ENCODE data around the gene AGAP5. TPM values are rescaled to one million over a fixed set of nuclear protein-coding genes. Genes with fewer than 3 reads are reported as not detected.

AGAP5 gene
- total and polyA plus RNA-seq, 9 of the 15 experiments (the other 6 are each of a cell fraction or from before 2014, with no cell fraction given), result 0.32 to 7.5 (median 5.3) TPM

GRCh38 chr10:73731588-73732375 is 33.9 kb upstream of the AGAP5 start:
- POLR2A ChIA-PET, result interaction anchor here (0.6 to 7.0 kb wide), 7 partner anchors 11 to 195 kb away, joined by 3 to 118 read pairs (median 4); partner anchors contain the start of gene SEC24C
- no TSS peak for BruUV-seq (replicated peaks)
- H3K27me3 ChIP-seq (ENCODE audit: control insufficient read depth in 2 of 2, insufficient read depth in 2 of 2, low read length in 2 of 2), result no peaks in the 10 kb centered on the region
- in situ Hi-C loops (cut with MboI) (no loop called here), intact Hi-C loops (cut with micrococcal nuclease) (no loop called here)
- H3K4me1 ChIP-seq (replicated peaks in 1 of 2; ENCODE audit: control insufficient read depth in 2 of 2, insufficient read depth in 2 of 2, low read length in 2 of 2), result peaks cover 0 to 22% of the 10 kb centered on the region in 2 experiments; a peak in 3 of 5 replicates
- TF ChIP-seq EHMT2 (IDR thresholded peaks at IDR 0.05) (no peak), TBP (optimal IDR thresholded peaks at IDR 0.05; ENCODE audit: low read depth, low read length) (no peak), ZNF232 (CRISPR knock-in tag; IDR thresholded peaks at IDR 0.05) (no peak), XRCC3 (IDR thresholded peaks at IDR 0.05) (no peak), ZNF134 (CRISPR knock-in tag; conservative IDR thresholded peaks at IDR 0.05) (no peak), FOXJ2 (tag; IDR thresholded peaks at IDR 0.05) (no peak), HMGN3 (IDR thresholded peaks at IDR 0.05; ENCODE audit: borderline replicate concordance, extremely low read depth, insufficient read length, low read depth, low read length) (peak; percentile 17), RB1 (IDR thresholded peaks at IDR 0.05; ENCODE audit: low read depth) (no peak), ZEB2 (IDR thresholded peaks at IDR 0.05) (no peak), NCOA1 (IDR thresholded peaks at IDR 0.05; ENCODE audit: low read depth) (no peak), ETV5 (CRISPR knock-in tag; IDR thresholded peaks at IDR 0.05; ENCODE audit: low read depth) (no peak), RBFOX2 (IDR thresholded peaks at IDR 0.05; ENCODE audit: low read depth, low read length) (peak; percentile 63), SAFB (IDR thresholded peaks at IDR 0.05; ENCODE audit: borderline replicate concordance, low read depth, low read length) (no peak), CBX1 (IDR thresholded peaks at IDR 0.05; ENCODE audit: low read depth) (no peak), POLR2G (IDR thresholded peaks at IDR 0.05; ENCODE audit: low read depth, low read length) (peak; percentile 70)
- H3K36me3 ChIP-seq (ENCODE audit: control insufficient read depth, insufficient read depth, low read length), result peaks cover 48% of the 10 kb centered on the region
- CTCF ChIA-PET (ENCODE audit: low intra/inter-chr PET ratio), result no interaction called here
- 91% methylated on average over 36 of the region's 42 CpGs for WGBS (ENCODE audit: insufficient coverage, low coverage, missing lambda C conversion rate)
- DNase-seq (ENCODE audit: extremely low read depth in 1 of 4, low spot score in 3 of 4) (no peak), FAIRE-seq (no peak), ATAC-seq (no peak)
- peaks cover 40% of the 10 kb centered on the region for H3K79me2 ChIP-seq (ENCODE audit: control insufficient read depth, insufficient read depth, low read length)
- H2AFZ ChIP-seq (ENCODE audit: low read depth, low read length), result no peak overlapping the region
- no peaks in the 10 kb centered on the region for H4K20me1 ChIP-seq (replicated peaks; ENCODE audit: control insufficient read depth, insufficient read depth, low read length)
- no peaks in the 10 kb centered on the region for H3K9me1 ChIP-seq (ENCODE audit: control insufficient read depth, insufficient read depth, low read length)
- peak overlapping the region; percentile 96; the same call in 1 of the 2 replicates for H3K4me3 ChIP-seq
- H3K4me2 ChIP-seq (ENCODE audit: insufficient read depth, low read length), result no peak overlapping the region; the same call in 1 of the 2 replicates
- no peak overlapping the region for H3K27ac ChIP-seq (ENCODE audit: extremely low read depth, low read depth, low read length)
- H3K9ac ChIP-seq (ENCODE audit: insufficient read depth in 1 of 2, low read depth in 2 of 2, low read length in 2 of 2), result peak overlapping the region in 1 of 2 experiments; percentile 83; a peak in 3 of 4 replicates
- no peaks in the 10 kb centered on the region for H3K9me3 ChIP-seq (replicated peaks; ENCODE audit: control insufficient read depth, insufficient read depth, low read depth, low read length)
